Prostate gland (tissue), 2 donors: ENCODE results near the gene TIMM9. TPM values are rescaled to one million over a fixed set of nuclear protein-coding genes. Genes with fewer than 3 reads are reported as not detected.

ENCODE experiments used
- DNase-seq: peaks from one replicate; pipeline ENCODE4 v3.0.0-alpha.2; 2019; ENCODE audit warnings: low spot score
- H3K27ac ChIP-seq, 2 donors: fragments of 200-600 bp; sonication (generic); 2 replicates each; pipeline ENCODE4 v1.5.1; 2017 to 2019
- H3K27me3 ChIP-seq: fragments of 200-600 bp; sonication (generic); replicated peaks from 2 replicates; pipeline ENCODE4 v1.5.1; 2019; ENCODE audit not compliant: insufficient read depth
- H3K36me3 ChIP-seq, 2 donors: fragments of 200-600 bp; sonication (generic); 1 replicate in 1 of 2; 2 replicates in 1 of 2; pipeline versions ENCODE4 v1.5.1 to v1.8.1; 2017 to 2019
- H3K4me1 ChIP-seq: fragments of 200-600 bp; sonication (generic); replicated peaks from 2 replicates; pipeline ENCODE4 v1.5.1; 2019
- H3K4me3 ChIP-seq, 2 donors: fragments of 200-600 bp; sonication (generic); 2 replicates each; pipeline ENCODE4 v1.5.1; 2017 to 2019
- H3K9me3 ChIP-seq: fragments of 200-600 bp; sonication (generic); 2 replicates; pipeline ENCODE4 v1.5.1; 2017
- POLR2A ChIP-seq: fragments of 450-650 bp; IDR thresholded peaks from one replicate; pipeline ENCODE4 v1.6.1; 2016; ENCODE audit warnings: antibody characterized with exemption, mild to moderate bottlenecking
- POLR2AphosphoS5 ChIP-seq: sonication (generic); formaldehyde crosslinking; IDR thresholded peaks from one replicate; pipeline ENCODE4 v1.6.1; 2017; ENCODE audit warnings: antibody characterized with exemption
- WGBS: methylation state at CpG from one replicate; pipeline ENCODE4 v1.1.5; 2018; 5-methylcytosine and 5-hydroxymethylcytosine counted together
- intact Hi-C: fragments of 100-400 bp; cut with DNase I; formaldehyde crosslinking; loops from one replicate; pipeline ENCODE4 v1.14.2; 2022
- total RNA-seq, 2 donors: library from RNA; depleted of rRNA; stranded (reverse); fragments of >200 nt; gene quantifications; one replicate each; pipeline ENCODE4 v1.1.0, GENCODE V29; 2016
- TF ChIP-seq, protein P1 (sequence below), 4 experiments: fragments of 200-600 bp in 2 of 4; fragments of 450-650 bp in 2 of 4; sonication (generic) in 2 of 4; IDR thresholded peaks; 1 replicate in 3 of 4; 2 replicates in 1 of 4; pipeline ENCODE4 v1.5.1; 2016 to 2019; ENCODE audit warnings: antibody characterized with exemption in 4 of 4, mild to moderate bottlenecking in 2 of 4, moderate library complexity in 2 of 4

TIMM9 gene
- total RNA-seq, 2 donors from 2014 or later = 50.4 to 51.4 TPM

DNA sequence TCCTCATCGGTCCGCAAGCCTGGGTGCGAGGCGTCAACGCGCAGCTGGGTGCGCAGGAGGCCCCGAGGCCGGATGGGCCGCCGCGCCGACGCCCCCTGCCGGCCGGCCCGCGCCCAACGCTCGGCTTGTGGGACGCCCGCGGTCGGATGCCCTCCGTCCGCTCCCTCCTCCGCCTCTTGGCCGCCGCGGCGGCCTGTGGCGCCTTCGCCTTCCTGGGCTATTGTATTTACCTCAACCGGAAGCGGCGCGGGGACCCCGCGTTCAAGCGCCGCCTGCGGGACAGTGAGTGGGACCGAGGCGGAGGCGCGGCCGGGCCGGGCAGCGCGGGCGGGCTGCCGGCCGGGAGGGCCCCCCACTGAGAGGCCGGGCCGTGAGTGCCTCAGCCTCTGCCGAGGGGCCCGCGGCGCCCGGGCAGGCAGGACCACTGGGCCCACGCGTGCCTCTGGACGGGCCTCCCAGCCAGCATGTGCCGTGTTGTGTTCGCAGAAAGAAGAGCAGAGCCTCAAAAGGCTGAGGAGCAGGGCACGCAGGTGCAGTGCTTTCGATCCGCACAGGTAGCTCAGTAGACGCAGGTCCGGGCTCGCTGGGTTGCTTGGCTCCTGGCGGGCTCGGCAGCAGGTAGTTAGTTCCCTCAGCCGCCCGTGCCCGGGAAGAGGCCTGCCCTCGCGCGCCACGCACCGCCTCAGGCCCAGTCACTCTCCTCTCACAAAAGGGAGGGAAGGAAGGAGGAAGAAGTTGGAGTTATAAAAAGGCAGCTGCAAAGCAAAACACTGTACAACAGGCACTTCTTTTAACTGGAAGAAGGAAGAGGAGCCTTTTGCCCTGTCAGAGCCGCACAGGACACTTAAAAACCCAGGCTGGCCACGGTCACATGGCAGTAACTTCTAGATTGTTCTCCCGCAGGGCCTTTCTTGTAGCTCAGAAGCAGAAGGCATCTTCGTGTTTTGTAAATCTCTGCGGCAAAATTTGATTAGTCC lies 31.2 kb downstream of the TIMM9 start, which contains the start of gene TOMM20L:
Gene TOMM20L, plus strand, starts transcription at position 119 of the 977 bp plus-strand sequence. Its CDS starts 28 bp downstream, at position 147.
- peak within 1 kb of the TSS; percentile 83 to 84 for H3K27ac ChIP-seq
- no peaks in the 10 kb centered on the region for H3K27me3 ChIP-seq
- peak within 1 kb of the TSS; percentile 52 to 57 for H3K4me3 ChIP-seq
- 11% methylated on average over 75 of the region's 86 CpGs for WGBS
- TF ChIP-seq, protein P1, sequence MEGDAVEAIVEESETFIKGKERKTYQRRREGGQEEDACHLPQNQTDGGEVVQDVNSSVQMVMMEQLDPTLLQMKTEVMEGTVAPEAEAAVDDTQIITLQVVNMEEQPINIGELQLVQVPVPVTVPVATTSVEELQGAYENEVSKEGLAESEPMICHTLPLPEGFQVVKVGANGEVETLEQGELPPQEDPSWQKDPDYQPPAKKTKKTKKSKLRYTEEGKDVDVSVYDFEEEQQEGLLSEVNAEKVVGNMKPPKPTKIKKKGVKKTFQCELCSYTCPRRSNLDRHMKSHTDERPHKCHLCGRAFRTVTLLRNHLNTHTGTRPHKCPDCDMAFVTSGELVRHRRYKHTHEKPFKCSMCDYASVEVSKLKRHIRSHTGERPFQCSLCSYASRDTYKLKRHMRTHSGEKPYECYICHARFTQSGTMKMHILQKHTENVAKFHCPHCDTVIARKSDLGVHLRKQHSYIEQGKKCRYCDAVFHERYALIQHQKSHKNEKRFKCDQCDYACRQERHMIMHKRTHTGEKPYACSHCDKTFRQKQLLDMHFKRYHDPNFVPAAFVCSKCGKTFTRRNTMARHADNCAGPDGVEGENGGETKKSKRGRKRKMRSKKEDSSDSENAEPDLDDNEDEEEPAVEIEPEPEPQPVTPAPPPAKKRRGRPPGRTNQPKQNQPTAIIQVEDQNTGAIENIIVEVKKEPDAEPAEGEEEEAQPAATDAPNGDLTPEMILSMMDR (IDR thresholded peaks at IDR 0.05) = peak; percentile 73 to 91 (median 74)
- TF ChIP-seq POLR2A = peak; percentile 14
- no peak for TF ChIP-seq POLR2AphosphoS5
- H3K36me3 ChIP-seq = no peaks in the 10 kb centered on the region
- peak; percentile 68 for DNase-seq
- no peaks in the 10 kb centered on the region for H3K4me1 ChIP-seq
- H3K9me3 ChIP-seq = no peaks in the 10 kb centered on the region
- intact Hi-C loops = no loop called here

DNA sequence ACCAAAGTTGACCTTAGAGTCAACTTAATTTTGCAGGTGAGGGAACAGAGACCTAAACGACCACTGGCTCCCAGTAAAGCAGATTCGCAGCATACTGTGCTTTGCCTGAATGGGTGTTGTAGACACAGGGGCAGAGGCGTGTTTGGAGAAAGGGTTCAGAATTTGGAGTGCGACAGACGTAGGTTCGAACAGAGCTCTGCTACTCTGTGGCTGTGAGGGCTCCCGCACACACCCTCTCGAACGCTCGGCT lies 31.8 kb downstream of the TIMM9 start:
- H3K27ac ChIP-seq = peak overlapping the region; percentile 83 to 84
- intact Hi-C loops = no loop called here
- DNase-seq = no peak

DNA sequence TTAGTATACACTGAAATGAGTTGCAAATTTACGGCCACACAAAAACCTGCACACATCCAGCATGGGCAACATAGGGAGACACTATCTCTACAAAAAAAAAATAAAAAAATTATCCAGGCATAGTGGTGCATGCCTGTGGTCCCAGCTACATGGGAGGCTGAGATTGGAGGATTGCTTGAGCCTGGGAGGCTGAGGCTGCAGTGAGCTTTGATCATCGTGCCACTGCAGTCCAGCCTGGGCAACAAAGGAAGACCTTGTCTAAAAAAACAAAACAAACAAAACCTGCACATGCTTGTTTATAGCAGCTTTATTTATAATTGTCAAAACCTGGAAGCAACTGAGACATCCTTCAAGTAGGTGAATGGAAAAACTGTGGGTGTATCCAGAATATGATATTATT lies 36.5 kb downstream of the TIMM9 start:
- Histone ChIP-seq H3K4me3 (no peak overlapping the region), H3K4me1 (no peaks in the 10 kb centered on the region), H3K27me3 (no peaks in the 10 kb centered on the region), H3K27ac (no peak overlapping the region), H3K9me3 (no peaks in the 10 kb centered on the region), H3K36me3 (no peaks in the 10 kb centered on the region)
- DNase-seq = no peak
- TF ChIP-seq POLR2A (no peak), POLR2AphosphoS5 (no peak)
- TF ChIP-seq, protein P1 (IDR thresholded peaks at IDR 0.05) = no peak
- intact Hi-C loops = no loop called here
- WGBS = 67% methylated on average over 2 of the region's 2 CpGs

More for the DNA sequence above, 31.8 kb downstream of the TIMM9 start:
- H3K9me3 ChIP-seq = no peaks in the 10 kb centered on the region
- peak overlapping the region; percentile 52 to 57 for H3K4me3 ChIP-seq
- WGBS = 12% methylated on average over 10 of the region's 10 CpGs
- H3K4me1 ChIP-seq = no peaks in the 10 kb centered on the region
- H3K27me3 ChIP-seq = no peaks in the 10 kb centered on the region
- no peaks in the 10 kb centered on the region for H3K36me3 ChIP-seq
- no peak for TF ChIP-seq POLR2AphosphoS5
- TF ChIP-seq, protein P1 (IDR thresholded peaks at IDR 0.05) = no peak

DNA sequence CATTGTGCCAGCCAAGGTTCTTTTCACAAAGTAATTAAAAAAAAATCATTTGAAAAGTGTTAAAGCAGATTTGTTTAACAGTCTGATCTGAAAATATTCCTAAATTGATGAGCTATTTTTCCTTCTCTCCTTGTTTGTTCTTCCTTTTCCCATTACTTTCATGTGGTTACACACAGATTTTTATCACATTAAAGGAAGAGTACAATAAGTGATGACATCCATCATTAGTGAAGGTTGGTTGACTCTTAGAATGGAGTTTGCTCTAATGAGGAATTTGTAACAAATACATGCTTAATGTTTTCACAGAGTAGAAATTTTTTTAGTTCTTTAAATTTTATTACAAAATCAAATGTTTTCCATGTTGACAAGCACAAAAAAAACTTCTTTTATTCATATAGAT lies 50.5 kb downstream of the TIMM9 start:
- Histone ChIP-seq H3K4me3 (no peak overlapping the region), H3K9me3 (no peaks in the 10 kb centered on the region), H3K4me1 (no peaks in the 10 kb centered on the region), H3K36me3 (no peaks in the 10 kb centered on the region), H3K27me3 (no peaks in the 10 kb centered on the region), H3K27ac (no peak overlapping the region)
- no peak for DNase-seq
- intact Hi-C loops = no loop called here
- TF ChIP-seq POLR2AphosphoS5 (no peak), POLR2A (no peak)
- TF ChIP-seq, protein P1 (IDR thresholded peaks at IDR 0.05) = no peak

DNA sequence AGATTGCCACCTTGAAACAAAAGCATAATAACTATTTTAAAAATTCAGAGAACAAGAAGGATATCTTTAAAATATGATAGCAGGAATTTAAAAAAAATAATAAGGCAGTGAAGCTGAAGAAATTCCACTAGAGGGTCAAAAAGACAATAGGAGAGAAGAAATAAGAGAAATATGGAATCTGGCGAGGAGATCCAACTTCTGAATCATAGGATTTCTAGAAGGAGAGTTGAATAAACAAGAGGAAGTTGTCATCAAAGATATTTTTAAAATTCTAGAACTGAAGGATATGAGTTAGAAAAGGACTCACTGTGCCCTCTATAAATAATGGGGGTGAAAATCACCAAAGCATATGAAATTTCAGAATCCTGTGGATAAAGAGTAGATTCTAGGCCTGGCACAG lies 58.4 kb downstream of the TIMM9 start:
- Histone ChIP-seq H3K27me3 (no peaks in the 10 kb centered on the region), H3K27ac (no peak overlapping the region), H3K36me3 (no peaks in the 10 kb centered on the region), H3K4me3 (no peak overlapping the region), H3K9me3 (no peaks in the 10 kb centered on the region), H3K4me1 (no peaks in the 10 kb centered on the region)
- TF ChIP-seq POLR2A (no peak), POLR2AphosphoS5 (no peak)
- TF ChIP-seq, protein P1 (IDR thresholded peaks at IDR 0.05) = no peak
- intact Hi-C loops = no loop called here
- no peak for DNase-seq
- WGBS = 97% methylated on average over 1 of the region's 1 CpG
